Upper lobe of left lung (tissue), 6 donors: ENCODE data around the gene LRTM2. TPM values are rescaled to one million over a fixed set of nuclear protein-coding genes. Genes with fewer than 3 reads are reported as not detected.

Experiments
- ATAC-seq, 2 donors: fragments of 200-7000 bp; cut with Tn5 transposase; one replicate each; pipeline ENCODE4 v1.9.1; 2022; ENCODE audit warnings: mild to moderate bottlenecking in 2 of 2, moderate library complexity in 2 of 2; ENCODE audit not compliant: low FRiP score in 2 of 2
- DNase-seq, 2 donors: peaks; one replicate each; pipeline ENCODE4 v3.0.0-alpha.2; 2019 to 2020
- H3K27ac ChIP-seq, 4 donors: fragments of 200-600 bp; sonication (generic); one replicate each; pipeline ENCODE4 v1.5.1; 2016 to 2019
- H3K27me3 ChIP-seq, 4 donors: fragments of 200-600 bp; sonication (generic); one replicate each; pipeline ENCODE4 v1.5.1; 2017 to 2019
- H3K36me3 ChIP-seq, 4 donors: fragments of 200-600 bp; sonication (generic); one replicate each; pipeline ENCODE4 v1.5.1; 2016 to 2019
- H3K4me1 ChIP-seq, 4 donors: fragments of 200-600 bp; sonication (generic); one replicate each; pipeline ENCODE4 v1.5.1; 2018 to 2019
- H3K4me3 ChIP-seq, 4 donors: fragments of 200-600 bp; sonication (generic); one replicate each; pipeline ENCODE4 v1.5.1; 2017 to 2019; ENCODE audit warnings: mild to moderate bottlenecking in 2 of 4, moderate library complexity in 1 of 4
- H3K9me3 ChIP-seq, 4 donors: fragments of 200-600 bp; sonication (generic); one replicate each; pipeline ENCODE4 v1.5.1; 2018 to 2019
- EP300 ChIP-seq, 4 donors: sonication (generic); formaldehyde crosslinking; IDR thresholded peaks; one replicate each; pipeline ENCODE4 v1.5.1; 2017; ENCODE audit warnings: antibody characterized with exemption in 4 of 4, control low read depth in 2 of 4
- POLR2A ChIP-seq, 4 donors: fragments of 450-650 bp; IDR thresholded peaks; one replicate each; pipeline ENCODE4 v1.5.1; 2016 to 2017; ENCODE audit warnings: antibody characterized with exemption in 4 of 4, mild to moderate bottlenecking in 2 of 4
- POLR2AphosphoS5 ChIP-seq, 2 donors: sonication (generic); formaldehyde crosslinking; IDR thresholded peaks; one replicate each; pipeline ENCODE4 v1.5.1; 2017; ENCODE audit warnings: antibody characterized with exemption in 2 of 2
- WGBS, 2 donors: methylation state at CpG; one replicate each; pipeline ENCODE4 v1.1.5; 2017 to 2018; 5-methylcytosine and 5-hydroxymethylcytosine counted together
- total RNA-seq, 6 donors: library from RNA; depleted of rRNA in 4 of 6; stranded (reverse); fragments of >200 nt in 4 of 6; gene quantifications; one replicate each; pipeline versions ENCODE4 v1.1.0 to v1.2.1, GENCODE V29; 2016 to 2021
- TF ChIP-seq, protein P1 (sequence below), 6 experiments: fragments of 450-650 bp in 4 of 6; fragments of 200-600 bp in 2 of 6; sonication (generic) in 2 of 6; IDR thresholded peaks; one replicate each; pipeline ENCODE4 v1.5.1; 2016 to 2019; ENCODE audit warnings: antibody characterized with exemption in 6 of 6
- donor health status: DM: no; HTN: no; CAD: no; lungs with moderate emphysema.
- donor health status: DM: no; HTN: yes; CAD: no; lungs with severe emphysema.

LRTM2 gene
- total RNA-seq, 6 donors from 2014 or later: not detected

GRCh38 chr12:1857821-1858220 is 37.5 kb downstream of the LRTM2 start:
- ATAC-seq: no peak
- WGBS, 2 donors: 84 to 92% methylated on average over 7 of the region's 7 CpGs
- no peaks in the 10 kb centered on the region for H3K4me1 ChIP-seq

DNA sequence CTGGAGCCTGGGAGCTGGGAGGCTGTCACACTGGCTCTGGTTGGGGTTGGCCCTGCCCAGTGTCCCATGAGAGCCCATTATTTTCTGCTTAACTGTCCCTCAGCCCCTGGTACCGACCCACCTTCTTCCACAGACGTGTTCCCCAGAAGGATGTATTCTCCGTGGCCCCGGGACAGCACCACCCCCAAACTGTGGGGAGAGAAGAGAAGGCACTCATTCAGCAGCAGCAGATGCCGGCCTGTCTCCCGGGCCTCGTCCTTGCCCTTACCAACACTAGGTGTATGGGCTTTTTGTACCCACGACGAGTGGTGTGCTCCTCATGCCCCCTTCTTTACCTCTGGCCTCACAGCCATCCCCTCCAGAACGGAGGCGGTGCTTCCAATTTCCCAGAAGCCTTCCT is 38.1 kb downstream of the LRTM2 start:
- Histone ChIP-seq H3K27me3 (no peaks in the 10 kb centered on the region), H3K4me3 (no peak overlapping the region), H3K4me1 (no peaks in the 10 kb centered on the region), H3K9me3 (peaks cover 0 to 12% (median 6%) of the 10 kb centered on the region in 4 donors), H3K36me3 (no peaks in the 10 kb centered on the region), H3K27ac (no peak overlapping the region)
- ATAC-seq (no peak), DNase-seq (peak in 1 of 2 donors; percentile 13)
- no peak for TF ChIP-seq POLR2A (IDR thresholded peaks at IDR 0.05)
- no peak for TF ChIP-seq EP300 (IDR thresholded peaks at IDR 0.05)
- no peak for TF ChIP-seq POLR2AphosphoS5 (IDR thresholded peaks at IDR 0.05)
- TF ChIP-seq, protein P1, sequence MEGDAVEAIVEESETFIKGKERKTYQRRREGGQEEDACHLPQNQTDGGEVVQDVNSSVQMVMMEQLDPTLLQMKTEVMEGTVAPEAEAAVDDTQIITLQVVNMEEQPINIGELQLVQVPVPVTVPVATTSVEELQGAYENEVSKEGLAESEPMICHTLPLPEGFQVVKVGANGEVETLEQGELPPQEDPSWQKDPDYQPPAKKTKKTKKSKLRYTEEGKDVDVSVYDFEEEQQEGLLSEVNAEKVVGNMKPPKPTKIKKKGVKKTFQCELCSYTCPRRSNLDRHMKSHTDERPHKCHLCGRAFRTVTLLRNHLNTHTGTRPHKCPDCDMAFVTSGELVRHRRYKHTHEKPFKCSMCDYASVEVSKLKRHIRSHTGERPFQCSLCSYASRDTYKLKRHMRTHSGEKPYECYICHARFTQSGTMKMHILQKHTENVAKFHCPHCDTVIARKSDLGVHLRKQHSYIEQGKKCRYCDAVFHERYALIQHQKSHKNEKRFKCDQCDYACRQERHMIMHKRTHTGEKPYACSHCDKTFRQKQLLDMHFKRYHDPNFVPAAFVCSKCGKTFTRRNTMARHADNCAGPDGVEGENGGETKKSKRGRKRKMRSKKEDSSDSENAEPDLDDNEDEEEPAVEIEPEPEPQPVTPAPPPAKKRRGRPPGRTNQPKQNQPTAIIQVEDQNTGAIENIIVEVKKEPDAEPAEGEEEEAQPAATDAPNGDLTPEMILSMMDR (IDR thresholded peaks at IDR 0.05): no peak
- WGBS, 2 donors: 85 to 86% methylated on average over 11 of the region's 11 CpGs

More at GRCh38 chr12:1857821-1858220, 37.5 kb downstream of the LRTM2 start:
- TF ChIP-seq EP300 (IDR thresholded peaks at IDR 0.05) (no peak), POLR2A (IDR thresholded peaks at IDR 0.05) (no peak)
- TF ChIP-seq, protein P1 (IDR thresholded peaks at IDR 0.05): no peak
- no peak overlapping the region for H3K27ac ChIP-seq
- peak in 1 of 2 donors; percentile 1 for DNase-seq
- H3K36me3 ChIP-seq: no peaks in the 10 kb centered on the region
- no peak overlapping the region for H3K4me3 ChIP-seq
- no peaks in the 10 kb centered on the region for H3K27me3 ChIP-seq
- H3K9me3 ChIP-seq: peaks cover 0 to 12% (median 6%) of the 10 kb centered on the region in 4 donors

- no peak for ATAC-seq
- no peak for DNase-seq
Measured at GRCh38 chr12:1859643-1860042, 39.3 kb downstream of the LRTM2 start.

GRCh38 chr12:1862973-1863372 is 42.6 kb downstream of the LRTM2 start:
- Histone ChIP-seq H3K4me1 (no peaks in the 10 kb centered on the region), H3K4me3 (no peak overlapping the region), H3K27me3 (no peaks in the 10 kb centered on the region), H3K9me3 (no peaks in the 10 kb centered on the region), H3K36me3 (no peaks in the 10 kb centered on the region), H3K27ac (no peak overlapping the region)
- no peak for TF ChIP-seq POLR2A (IDR thresholded peaks at IDR 0.05)
- TF ChIP-seq POLR2AphosphoS5 (IDR thresholded peaks at IDR 0.05): no peak
- TF ChIP-seq EP300 (IDR thresholded peaks at IDR 0.05): no peak
- TF ChIP-seq, protein P1 (IDR thresholded peaks at IDR 0.05): no peak
- no peak for DNase-seq
- ATAC-seq: no peak

More at GRCh38 chr12:1859643-1860042, 39.3 kb downstream of the LRTM2 start:
- TF ChIP-seq, protein P1 (IDR thresholded peaks at IDR 0.05): no peak
- TF ChIP-seq EP300 (IDR thresholded peaks at IDR 0.05): no peak
- TF ChIP-seq POLR2AphosphoS5 (IDR thresholded peaks at IDR 0.05): no peak
- TF ChIP-seq POLR2A (IDR thresholded peaks at IDR 0.05): no peak
- Histone ChIP-seq H3K36me3 (no peaks in the 10 kb centered on the region), H3K4me1 (no peaks in the 10 kb centered on the region), H3K27ac (no peak overlapping the region), H3K27me3 (no peaks in the 10 kb centered on the region), H3K9me3 (peaks cover 0 to 12% (median 6%) of the 10 kb centered on the region in 4 donors), H3K4me3 (no peak overlapping the region)
- 66 to 70% methylated on average over 7 of the region's 7 CpGs for WGBS, 2 donors

DNA sequence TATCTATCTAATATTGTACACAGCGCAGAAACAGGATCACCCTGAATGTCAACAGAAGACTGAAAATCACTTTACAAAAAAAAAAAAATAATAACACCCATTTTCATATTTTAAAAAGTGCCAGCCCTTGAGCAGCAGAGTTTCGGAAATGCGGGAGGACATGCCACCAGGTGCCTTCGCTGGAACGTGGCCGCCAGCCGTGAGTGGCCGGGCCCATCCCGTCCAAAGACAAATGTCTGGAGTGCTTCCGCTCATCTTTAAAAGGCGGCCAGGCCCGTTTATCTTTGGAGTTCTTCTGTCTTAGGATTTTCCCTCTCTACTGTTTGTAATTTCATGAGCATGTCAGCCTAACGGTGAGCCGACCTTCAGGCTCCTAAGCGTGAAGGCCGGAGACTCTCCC is 43.5 kb downstream of the LRTM2 start:
- WGBS, 2 donors: 89 to 91% methylated on average over 16 of the region's 16 CpGs
- Histone ChIP-seq H3K9me3 (no peaks in the 10 kb centered on the region), H3K4me3 (no peak overlapping the region), H3K27ac (no peak overlapping the region), H3K4me1 (no peaks in the 10 kb centered on the region), H3K36me3 (no peaks in the 10 kb centered on the region), H3K27me3 (no peaks in the 10 kb centered on the region)
- ATAC-seq: no peak
- TF ChIP-seq EP300 (IDR thresholded peaks at IDR 0.05): no peak
- no peak for TF ChIP-seq POLR2A (IDR thresholded peaks at IDR 0.05)
- TF ChIP-seq POLR2AphosphoS5 (IDR thresholded peaks at IDR 0.05): no peak
- TF ChIP-seq, protein P1 (IDR thresholded peaks at IDR 0.05): no peak
- peak in 1 of 2 donors; percentile 57 for DNase-seq
